Mucosa of descending colon (tissue), 3 donors: Measurements from ENCODE around the gene CCDC158. TPM values are rescaled to one million over a fixed set of nuclear protein-coding genes. Genes with fewer than 3 reads are reported as not detected.

Experiments
- ATAC-seq: fragments of 200-7000 bp; cut with Tn5 transposase; one replicate; pipeline ENCODE4 v1.9.1; 2020; ENCODE audit warnings: mild to moderate bottlenecking, moderate library complexity
- DNase-seq, 3 donors: peaks; one replicate each; pipeline ENCODE4 v3.0.0-alpha.2; 2020
- H3K36me3 ChIP-seq: fragments of 200-600 bp; one replicate; pipeline ENCODE4 v1.8.0; 2021; ENCODE audit warnings: low read depth, mild to moderate bottlenecking
- H3K4me1 ChIP-seq: fragments of 200-600 bp; one replicate; pipeline ENCODE4 v1.8.0; 2021; ENCODE audit warnings: low read depth, mild to moderate bottlenecking
- H3K4me3 ChIP-seq: fragments of 200-600 bp; one replicate; pipeline ENCODE4 v1.8.0; 2021; ENCODE audit warnings: mild to moderate bottlenecking
- H3K9me3 ChIP-seq: fragments of 200-600 bp; one replicate; pipeline ENCODE4 v1.8.0; 2021; ENCODE audit warnings: mild to moderate bottlenecking
- CTCF ChIP-seq: fragments of 200-600 bp; IDR thresholded peaks from one replicate; pipeline ENCODE4 v1.8.0; 2022; ENCODE audit warnings: antibody characterized with exemption, mild to moderate bottlenecking
- intact Hi-C, 2 donors: fragments of 100-400 bp; cut with DNase I in 1 of 2; cut with micrococcal nuclease in 1 of 2; formaldehyde crosslinking; loops; one replicate each; pipeline versions ENCODE4 v1.11.0 to v1.11.1; 2022; cut with DNase I, micrococcal nuclease
- total RNA-seq, 3 donors: library from RNA; stranded (reverse); fragmentation: NEBNext Ultra II Directional in 2 of 3; extraction: Animal tissue kit (Norgen Biotek cat#: 25700) in 2 of 3; gene quantifications; one replicate each; pipeline versions ENCODE4 v1.2.1 to v1.2.4, GENCODE V29; 2021 to 2023
- donor health status: DM: no; HTN: no; CAD: no; lungs with moderate emphysema.
- donor health status: DM: no; HTN: no; CAD: no.
- donor health status: DM: no; HTN: yes; CAD: no.

CCDC158 gene
- total RNA-seq, 3 donors from 2014 or later: 0.82 TPM; not detected in 2

- no peak for ATAC-seq
- Histone ChIP-seq H3K36me3 (no peaks in the 10 kb centered on the region), H3K4me1 (no peaks in the 10 kb centered on the region), H3K9me3 (no peaks in the 10 kb centered on the region), H3K4me3 (no peak overlapping the region)
- intact Hi-C loops: no loop called here
- no peak for DNase-seq
- TF ChIP-seq CTCF: no peak
Measured at GRCh38 chr4:76384052-76384451, 36.9 kb downstream of the CCDC158 start.

- Histone ChIP-seq H3K9me3 (no peaks in the 10 kb centered on the region), H3K36me3 (no peaks in the 10 kb centered on the region), H3K4me1 (no peaks in the 10 kb centered on the region), H3K4me3 (no peak overlapping the region)
- ATAC-seq (no peak), DNase-seq (no peak)
- no peak for TF ChIP-seq CTCF
- intact Hi-C loops: no loop called here
Measured at GRCh38 chr4:76383001-76383400, 37.9 kb downstream of the CCDC158 start.

GRCh38 chr4:76381986-76382385, 39.0 kb downstream of the CCDC158 start:
- intact Hi-C loops: no loop called here
- TF ChIP-seq CTCF: no peak
- Histone ChIP-seq H3K36me3 (no peaks in the 10 kb centered on the region), H3K4me1 (no peaks in the 10 kb centered on the region), H3K9me3 (no peaks in the 10 kb centered on the region), H3K4me3 (no peak overlapping the region)
- ATAC-seq (no peak), DNase-seq (no peak)

GRCh38 chr4:76380561-76380960, 40.4 kb downstream of the CCDC158 start:
- no peak for TF ChIP-seq CTCF
- DNase-seq (no peak), ATAC-seq (no peak)
- no peaks in the 10 kb centered on the region for H3K4me1 ChIP-seq
- no peaks in the 10 kb centered on the region for H3K36me3 ChIP-seq
- intact Hi-C loops: no loop called here
- H3K9me3 ChIP-seq: no peaks in the 10 kb centered on the region
- H3K4me3 ChIP-seq: no peak overlapping the region

GRCh38 chr4:76377911-76378310, 43.0 kb downstream of the CCDC158 start:
- Histone ChIP-seq H3K4me1 (no peaks in the 10 kb centered on the region), H3K9me3 (no peaks in the 10 kb centered on the region), H3K4me3 (no peak overlapping the region), H3K36me3 (no peaks in the 10 kb centered on the region)
- DNase-seq (peak in 2 of 3 donors; percentile 54 to 67), ATAC-seq (peak; percentile 80)
- intact Hi-C loops: loop anchor here in 1 of 2 donors (10.0 kb wide), 2 partner anchors 133 to 193 kb away; no protein-coding TSS in a partner anchor
- TF ChIP-seq CTCF: peak; percentile 43

- no peak for DNase-seq
- Histone ChIP-seq H3K4me3 (no peak overlapping the region), H3K4me1 (no peaks in the 10 kb centered on the region), H3K9me3 (no peaks in the 10 kb centered on the region), H3K36me3 (no peaks in the 10 kb centered on the region)
- intact Hi-C loops: loop anchor here in 1 of 2 donors (10.0 kb wide), 2 partner anchors 133 to 193 kb away; no protein-coding TSS in a partner anchor
- ATAC-seq: peak; percentile 19
- no peak for TF ChIP-seq CTCF
Measured at GRCh38 chr4:76377481-76377901, 43.5 kb downstream of the CCDC158 start.
